Fibroblast of villous mesenchyme (primary cell): ENCODE data around the gene HAS3. TPM values are rescaled to one million over a fixed set of nuclear protein-coding genes. Genes with fewer than 3 reads are reported as not detected.

Source experiments
- DNase-seq: peaks from one replicate; pipeline ENCODE4 v3.0.0-alpha.2; 2010; ENCODE audit warnings: low read depth
- H3K4me3 ChIP-seq: 2 replicates; pipeline ENCODE4 v1.5.1; 2011; ENCODE audit warnings: low read depth, mild to moderate bottlenecking, low read length
- CTCF ChIP-seq: IDR thresholded peaks from 2 replicates; pipeline ENCODE4 v1.5.1; 2012; ENCODE audit warnings: low read depth, mild to moderate bottlenecking, low read length; ENCODE audit not compliant: insufficient read depth
- total RNA-seq: library from RNA; depleted of rRNA; stranded (reverse); fragments of >200 nt; gene quantifications from 2 replicates; pipeline ENCODE4 v1.2.3, GENCODE V29; 2012

The HAS3 gene
- total RNA-seq, 1 donor = 0.43 TPM

GRCh38 chr16:69089091-69089910 lies 16.2 kb upstream of the HAS3 start:
- DNase-seq = no peak
- TF ChIP-seq CTCF = no peak

GRCh38 chr16:69093974-69094373 lies 11.5 kb upstream of the HAS3 start:
- no peak overlapping the region for H3K4me3 ChIP-seq
- DNase-seq = no peak
- TF ChIP-seq CTCF = no peak

More at GRCh38 chr16:69089091-69089910, 16.2 kb upstream of the HAS3 start:
- no peak overlapping the region for H3K4me3 ChIP-seq

- no peak overlapping the region for H3K4me3 ChIP-seq
- DNase-seq = no peak
- no peak for TF ChIP-seq CTCF
Observed at GRCh38 chr16:69094501-69094900, 11.0 kb upstream of the HAS3 start.

- TF ChIP-seq CTCF = no peak
- no peak overlapping the region for H3K4me3 ChIP-seq
- no peak for DNase-seq
Observed at GRCh38 chr16:69095193-69095592, 10.3 kb upstream of the HAS3 start.

GRCh38 chr16:69100071-69100691 lies 5.3 kb upstream of the HAS3 start:
- no peak for TF ChIP-seq CTCF
- H3K4me3 ChIP-seq = no peak overlapping the region

GRCh38 chr16:69106491-69107315 lies 1.2 kb downstream of the HAS3 start:
- TF ChIP-seq CTCF = no peak
- peak overlapping the region; percentile 54 for H3K4me3 ChIP-seq
- DNase-seq = no peak

More at GRCh38 chr16:69100071-69100691, 5.3 kb upstream of the HAS3 start:
- DNase-seq = no peak
